ENCODE measurements around the gene ITGB2.

Gene ITGB2

DNA sequence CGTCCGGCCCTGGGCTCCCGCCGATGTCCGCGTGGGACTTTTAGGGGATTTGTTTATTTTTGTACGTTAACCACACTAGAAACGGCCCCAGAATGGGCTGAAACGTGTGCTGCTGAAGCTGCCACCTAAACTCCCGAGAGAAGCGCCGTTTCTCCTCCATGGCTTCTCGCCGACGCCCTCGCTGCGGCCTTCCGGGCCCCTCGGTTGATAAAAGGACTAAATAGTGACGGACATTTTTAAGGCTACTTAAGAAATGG is 46.5 kb downstream of the ITGB2 start:
- Histone ChIP-seq H2AFZ (ENCODE audit: low read length) (peak overlapping the region; percentile 78), H3K36me3 (ENCODE audit: insufficient read depth, low read length) (no peaks in the 10 kb centered on the region), H3K9me2 (replicated peaks; ENCODE audit: low read depth, low read length) (no peaks in the 10 kb centered on the region), H3F3A (ENCODE audit: low read depth) (no peaks in the 10 kb centered on the region), H3K27me3 (ENCODE audit: insufficient read depth, low read length, poor library complexity, severe bottlenecking) (no peaks in the 10 kb centered on the region), H3K4me1 (ENCODE audit: insufficient read depth, low read length, poor library complexity, severe bottlenecking) (peaks cover 42% of the 10 kb centered on the region), H4K20me1 (ENCODE audit: insufficient read depth, low read length, poor library complexity, severe bottlenecking) (peaks cover 38% of the 10 kb centered on the region), H3K79me2 (ENCODE audit: insufficient read depth, low read length) (peaks cover 43% of the 10 kb centered on the region), H3K9ac (ENCODE audit: low read depth, low read length, poor library complexity, severe bottlenecking) (peak overlapping the region; percentile 78), H3K4me3 (ENCODE audit: low read length, poor library complexity, severe bottlenecking) (peak overlapping the region; percentile 86), H3K9me3 (ENCODE audit: insufficient read depth, low read depth, low read length) (no peaks in the 10 kb centered on the region), H3K4me2 (ENCODE audit: low read depth, low read length, poor library complexity, severe bottlenecking) (peak overlapping the region; percentile 90)
- TF ChIP-seq EZH2phosphoT487 (IDR thresholded peaks at IDR 0.05; ENCODE audit: borderline replicate concordance) = no peak
- TF ChIP-seq, protein P1, sequence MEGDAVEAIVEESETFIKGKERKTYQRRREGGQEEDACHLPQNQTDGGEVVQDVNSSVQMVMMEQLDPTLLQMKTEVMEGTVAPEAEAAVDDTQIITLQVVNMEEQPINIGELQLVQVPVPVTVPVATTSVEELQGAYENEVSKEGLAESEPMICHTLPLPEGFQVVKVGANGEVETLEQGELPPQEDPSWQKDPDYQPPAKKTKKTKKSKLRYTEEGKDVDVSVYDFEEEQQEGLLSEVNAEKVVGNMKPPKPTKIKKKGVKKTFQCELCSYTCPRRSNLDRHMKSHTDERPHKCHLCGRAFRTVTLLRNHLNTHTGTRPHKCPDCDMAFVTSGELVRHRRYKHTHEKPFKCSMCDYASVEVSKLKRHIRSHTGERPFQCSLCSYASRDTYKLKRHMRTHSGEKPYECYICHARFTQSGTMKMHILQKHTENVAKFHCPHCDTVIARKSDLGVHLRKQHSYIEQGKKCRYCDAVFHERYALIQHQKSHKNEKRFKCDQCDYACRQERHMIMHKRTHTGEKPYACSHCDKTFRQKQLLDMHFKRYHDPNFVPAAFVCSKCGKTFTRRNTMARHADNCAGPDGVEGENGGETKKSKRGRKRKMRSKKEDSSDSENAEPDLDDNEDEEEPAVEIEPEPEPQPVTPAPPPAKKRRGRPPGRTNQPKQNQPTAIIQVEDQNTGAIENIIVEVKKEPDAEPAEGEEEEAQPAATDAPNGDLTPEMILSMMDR (conservative IDR thresholded peaks at IDR 0.05; ENCODE audit: low read length) = no peak

DNA sequence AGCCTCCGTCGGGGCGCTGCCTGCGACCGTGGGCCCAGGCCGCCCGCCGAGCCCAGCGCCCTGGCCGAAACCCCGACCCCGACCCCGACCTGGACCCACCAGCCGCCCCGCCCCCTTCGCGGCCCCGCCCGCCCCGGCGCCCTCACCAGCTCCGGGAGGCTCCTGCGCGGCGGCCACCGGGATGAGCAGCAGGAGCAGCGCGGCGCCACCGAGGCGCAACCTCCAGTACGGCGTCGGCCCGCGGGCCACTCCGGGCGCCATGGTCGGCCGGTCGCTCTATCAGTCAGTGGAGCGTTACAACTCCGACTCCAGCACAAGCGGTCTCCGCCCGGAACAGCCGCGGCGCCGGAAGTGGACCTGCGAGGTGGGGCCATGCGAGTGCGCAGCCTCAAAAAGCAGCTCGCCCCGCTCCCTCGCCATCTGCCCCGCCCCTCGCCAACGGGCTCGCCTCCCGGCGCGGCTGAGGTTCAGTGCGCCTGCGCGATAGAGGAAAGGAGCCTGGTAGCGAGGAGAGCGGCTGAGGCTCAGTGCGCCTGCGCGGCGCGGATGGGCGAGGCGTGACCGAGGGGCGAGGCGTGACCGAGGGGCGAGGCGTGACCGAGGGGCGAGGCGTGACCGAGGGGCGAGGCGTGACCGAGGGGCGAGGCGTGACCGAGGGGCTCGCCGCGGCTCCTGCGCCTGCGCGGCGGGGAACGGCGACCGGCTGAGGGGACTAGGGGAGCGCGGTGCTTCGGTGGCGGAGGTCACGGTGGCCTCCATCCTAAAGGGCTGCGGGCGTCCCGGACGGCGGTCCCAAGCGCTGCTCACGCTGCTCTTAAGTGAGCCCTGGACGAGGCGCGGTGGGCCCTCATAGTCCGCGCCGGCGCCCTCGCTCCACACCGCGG is 47.1 kb downstream of the ITGB2 start, which contains the start of gene PTTG1IP:
Gene PTTG1IP (minus strand): TSS at position 335 of the 884 bp plus-strand sequence. CDS start 74 bp downstream, at position 261.
- Histone ChIP-seq H3K4me1 (ENCODE audit: insufficient read depth, low read length, poor library complexity, severe bottlenecking) (peaks cover 48% of the 10 kb centered on the region), H3F3A (ENCODE audit: low read depth) (no peaks in the 10 kb centered on the region), H3K9ac (ENCODE audit: low read depth, low read length, poor library complexity, severe bottlenecking) (peak within 1 kb of the TSS; percentile 88), H3K9me3 (ENCODE audit: insufficient read depth, low read depth, low read length) (no peaks in the 10 kb centered on the region), H3K27me3 (ENCODE audit: insufficient read depth, low read length, poor library complexity, severe bottlenecking) (no peaks in the 10 kb centered on the region), H3K4me3 (ENCODE audit: low read length, poor library complexity, severe bottlenecking) (peak within 1 kb of the TSS; percentile 86), H3K36me3 (ENCODE audit: insufficient read depth, low read length) (no peaks in the 10 kb centered on the region), H3K79me2 (ENCODE audit: insufficient read depth, low read length) (peaks cover 49% of the 10 kb centered on the region), H4K20me1 (ENCODE audit: insufficient read depth, low read length, poor library complexity, severe bottlenecking) (peaks cover 44% of the 10 kb centered on the region), H2AFZ (ENCODE audit: low read length) (peak within 1 kb of the TSS; percentile 78), H3K4me2 (ENCODE audit: low read depth, low read length, poor library complexity, severe bottlenecking) (peak within 1 kb of the TSS; percentile 90), H3K9me2 (replicated peaks; ENCODE audit: low read depth, low read length) (no peaks in the 10 kb centered on the region)
- TF ChIP-seq, protein P1 (conservative IDR thresholded peaks at IDR 0.05; ENCODE audit: low read length) = no peak
- TF ChIP-seq EZH2phosphoT487 (IDR thresholded peaks at IDR 0.05; ENCODE audit: borderline replicate concordance) = no peak

DNA sequence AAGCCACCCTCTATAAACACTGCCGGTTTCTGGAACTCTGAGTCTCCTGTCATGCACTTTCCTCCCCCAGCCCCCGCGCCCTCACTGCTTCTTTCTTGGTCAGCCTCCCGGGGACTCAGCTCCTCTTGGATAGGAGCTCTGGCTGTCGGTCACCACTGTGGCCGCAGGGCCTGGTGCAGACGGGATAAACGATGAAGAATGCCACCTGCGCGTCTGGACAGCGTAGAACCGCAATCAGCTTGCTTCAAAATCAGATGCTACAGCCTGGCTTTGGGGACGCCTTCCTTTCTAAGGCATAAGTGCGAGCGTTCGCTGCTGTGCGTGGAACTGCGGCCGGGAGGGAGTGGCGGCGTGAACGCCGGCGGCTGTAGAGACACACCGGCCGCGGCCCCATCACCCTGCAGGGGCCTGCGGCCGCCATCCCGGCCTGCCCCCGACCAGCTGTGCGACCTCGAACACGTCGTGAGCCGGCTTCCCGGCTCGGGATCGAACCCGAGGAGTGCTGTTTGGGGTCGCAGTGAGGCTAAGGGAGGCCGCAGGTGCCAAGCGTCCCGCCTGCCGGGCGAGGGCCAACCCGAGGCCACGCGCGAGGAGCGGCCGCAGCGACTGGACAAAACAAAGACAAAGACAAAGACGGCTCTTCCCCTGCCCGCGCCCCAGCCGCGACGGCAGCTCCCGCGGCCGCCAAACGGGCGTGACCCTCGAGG is 47.9 kb downstream of the ITGB2 start:
- Histone ChIP-seq H3K4me3 (ENCODE audit: low read length, poor library complexity, severe bottlenecking) (peak overlapping the region; percentile 86), H3K9me2 (replicated peaks; ENCODE audit: low read depth, low read length) (no peaks in the 10 kb centered on the region), H3K9ac (ENCODE audit: low read depth, low read length, poor library complexity, severe bottlenecking) (peak overlapping the region; percentile 88), H3K9me3 (ENCODE audit: insufficient read depth, low read depth, low read length) (no peaks in the 10 kb centered on the region), H3K79me2 (ENCODE audit: insufficient read depth, low read length) (peaks cover 57% of the 10 kb centered on the region), H3K27me3 (ENCODE audit: insufficient read depth, low read length, poor library complexity, severe bottlenecking) (no peaks in the 10 kb centered on the region), H3K36me3 (ENCODE audit: insufficient read depth, low read length) (no peaks in the 10 kb centered on the region; the same call in 1 of the 2 replicates), H3K4me1 (ENCODE audit: insufficient read depth, low read length, poor library complexity, severe bottlenecking) (peaks cover 56% of the 10 kb centered on the region), H4K20me1 (ENCODE audit: insufficient read depth, low read length, poor library complexity, severe bottlenecking) (peaks cover 52% of the 10 kb centered on the region), H2AFZ (ENCODE audit: low read length) (no peak overlapping the region; the same call in 1 of the 2 replicates), H3F3A (ENCODE audit: low read depth) (no peaks in the 10 kb centered on the region), H3K4me2 (ENCODE audit: low read depth, low read length, poor library complexity, severe bottlenecking) (peak overlapping the region; percentile 85)
- TF ChIP-seq EZH2phosphoT487 (IDR thresholded peaks at IDR 0.05; ENCODE audit: borderline replicate concordance) = no peak
- TF ChIP-seq, protein P1 (conservative IDR thresholded peaks at IDR 0.05; ENCODE audit: low read length) = no peak

All from Loucy (cell line).